ENCODE measurements around the gene ARG2.
A peak's percentile ranks its signal among the peaks of the same experiment; 100 is the strongest.
"Not testable (repeated sequence)": the region's sequence is repeated elsewhere in the genome, so short reads cannot be mapped to it uniquely, and the experiment has no call there.

Gene ARG2

DNA sequence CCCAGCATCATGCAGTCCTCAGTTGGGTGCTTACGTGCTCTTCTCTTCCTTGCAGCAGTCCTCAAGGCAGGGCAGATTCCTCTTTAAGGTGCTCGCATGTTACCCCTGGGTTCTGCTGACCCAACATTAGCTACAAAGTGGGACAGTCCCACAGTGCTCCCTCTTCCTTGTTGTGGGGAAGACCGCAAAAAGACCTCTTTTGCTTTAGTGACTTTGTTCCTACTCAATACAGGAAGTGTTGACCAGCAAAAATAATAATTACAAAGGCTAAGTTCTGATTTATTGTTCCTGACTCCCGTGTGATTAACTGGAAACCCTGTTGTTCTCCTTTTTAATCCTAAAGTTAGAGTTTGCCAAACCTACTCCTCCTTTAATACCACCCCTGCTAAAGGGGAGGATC, 33.4 kb upstream of the ARG2 start:
- no peak for DNase-seq

DNA sequence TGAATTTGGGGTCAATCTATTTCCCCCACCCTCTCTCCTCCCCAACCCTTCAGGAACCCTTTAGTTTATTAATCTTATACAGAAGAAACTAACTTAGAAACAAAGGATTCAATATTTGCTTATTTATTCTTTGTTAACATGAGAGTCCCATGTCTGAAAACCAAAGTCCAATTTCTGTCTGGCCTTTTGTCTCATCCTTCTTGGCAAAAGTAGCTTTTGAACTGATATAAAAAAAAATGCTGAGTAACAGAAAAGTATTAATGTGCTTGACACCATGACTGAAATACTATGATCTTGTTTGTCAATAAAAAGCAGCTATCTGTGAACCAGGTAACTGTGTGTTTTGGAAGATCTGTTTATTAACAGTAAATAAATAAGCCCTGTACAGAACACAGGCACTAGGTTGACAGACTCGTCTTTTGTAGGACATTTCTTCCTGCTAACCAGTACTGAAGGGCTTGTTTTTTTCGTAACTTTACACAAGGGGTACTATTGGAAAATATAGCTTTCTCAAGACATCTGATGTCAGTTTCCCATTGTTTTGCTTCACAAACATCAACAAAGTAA, 30.4 kb upstream of the ARG2 start:
- no peak for DNase-seq

DNA sequence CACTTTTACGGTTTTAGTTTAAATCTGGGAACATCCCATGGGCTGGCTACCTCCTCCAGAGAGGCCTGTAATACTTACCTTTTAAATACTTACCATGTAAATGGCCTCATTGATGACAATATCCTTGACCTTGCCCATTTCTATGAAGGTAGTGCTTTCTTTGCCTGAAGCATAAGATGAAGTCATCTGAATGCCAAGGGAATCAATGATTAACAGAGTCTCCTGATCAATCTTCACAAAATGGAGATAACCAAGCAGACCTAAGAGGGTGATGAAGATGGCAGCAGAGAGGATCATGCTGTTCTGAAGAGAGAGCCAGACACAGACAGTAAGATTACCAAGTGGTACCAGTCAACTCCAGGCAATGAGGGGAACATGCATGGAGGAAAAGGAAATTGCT, 26.1 kb upstream of the ARG2 start:
- DNase-seq = not testable (repeated sequence)

DNA sequence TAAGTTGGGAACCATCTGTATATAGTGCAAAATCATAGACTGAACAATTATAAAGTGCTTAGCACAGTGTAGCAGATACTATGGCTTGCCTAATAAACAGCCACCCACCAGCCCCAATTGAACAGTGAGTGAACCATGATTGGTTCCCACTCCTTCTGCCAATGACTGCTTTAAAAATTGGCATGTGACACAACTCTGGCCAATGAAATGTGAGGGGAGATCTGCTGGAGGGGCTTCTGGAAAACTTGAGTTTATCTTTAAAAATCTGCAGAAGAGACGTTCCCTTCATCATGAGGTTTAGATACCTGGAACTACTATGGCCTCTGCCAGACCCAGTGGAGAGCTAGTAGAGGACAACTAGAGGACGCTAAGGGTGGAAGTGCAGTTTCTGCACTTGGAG, 24.3 kb upstream of the ARG2 start:
- no peak for DNase-seq

DNA sequence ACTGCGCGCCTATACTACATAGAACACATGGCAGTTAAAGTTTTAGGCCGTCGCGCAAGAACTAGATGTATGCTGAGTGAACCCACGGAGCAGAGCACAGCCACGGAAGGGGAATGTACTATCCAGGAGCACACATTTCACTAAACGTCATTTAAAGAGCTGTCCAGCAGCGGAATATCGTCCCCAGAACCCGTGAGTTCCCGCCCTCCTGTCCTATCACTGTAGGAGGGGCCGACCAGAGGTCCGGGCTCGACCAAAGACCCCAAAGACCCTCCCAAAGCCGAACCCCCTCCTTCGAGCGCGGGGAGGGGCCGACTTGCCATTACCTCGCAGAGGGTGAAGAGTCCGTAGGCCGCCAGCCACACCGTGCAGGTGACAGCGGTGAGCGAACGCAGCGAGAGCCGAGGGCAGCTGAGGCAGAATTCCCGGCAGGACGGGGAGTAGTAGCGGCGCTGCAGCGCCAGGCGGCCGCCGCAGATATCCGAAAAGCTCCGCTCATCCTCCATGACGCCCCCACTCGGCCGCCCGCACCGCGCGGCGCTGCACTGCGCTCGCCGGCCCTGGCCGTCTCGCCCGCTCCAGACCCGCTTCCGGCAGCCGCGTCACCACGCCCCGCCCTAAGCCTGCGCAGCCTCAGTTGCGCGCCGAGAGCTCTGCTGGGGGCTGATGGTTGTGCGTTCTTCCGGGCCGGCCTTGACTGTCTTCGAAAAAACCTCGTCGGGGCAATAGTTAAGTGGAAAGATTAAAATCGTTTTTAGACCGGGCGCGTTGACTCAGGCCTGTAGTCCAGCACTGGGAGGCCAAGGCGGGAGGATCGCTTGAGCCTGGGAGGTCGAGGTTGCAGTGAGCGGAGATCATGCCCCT, 19.8 kb upstream of the ARG2 start, which contains the start of gene PIGH:
Gene PIGH (minus strand): TSS at position 571 of the 864 bp plus-strand sequence. CDS start 65 bp downstream, at position 506.
- DNase-seq = peak; percentile 95

DNA sequence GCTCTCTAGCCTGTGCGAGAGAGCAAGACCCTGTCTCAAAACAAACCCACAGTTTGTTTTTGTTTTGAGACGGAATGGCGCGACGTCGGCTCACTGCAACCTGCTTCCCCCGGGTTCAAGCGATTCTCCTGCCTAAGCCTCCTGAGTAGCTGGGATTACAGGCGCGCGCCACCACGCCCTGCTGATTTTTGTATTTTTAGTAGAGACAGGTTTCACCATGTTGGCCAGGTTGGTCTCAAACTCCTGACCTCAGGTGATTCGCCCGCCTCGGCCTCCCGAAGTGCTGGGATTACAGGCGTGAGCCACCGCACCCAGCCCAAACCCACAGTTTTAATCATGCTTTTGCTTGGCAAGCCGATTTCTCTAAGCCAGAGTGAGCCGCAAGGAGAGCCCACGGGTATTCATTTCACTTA, 19.2 kb upstream of the ARG2 start:
- DNase-seq = not testable (repeated sequence)

DNA sequence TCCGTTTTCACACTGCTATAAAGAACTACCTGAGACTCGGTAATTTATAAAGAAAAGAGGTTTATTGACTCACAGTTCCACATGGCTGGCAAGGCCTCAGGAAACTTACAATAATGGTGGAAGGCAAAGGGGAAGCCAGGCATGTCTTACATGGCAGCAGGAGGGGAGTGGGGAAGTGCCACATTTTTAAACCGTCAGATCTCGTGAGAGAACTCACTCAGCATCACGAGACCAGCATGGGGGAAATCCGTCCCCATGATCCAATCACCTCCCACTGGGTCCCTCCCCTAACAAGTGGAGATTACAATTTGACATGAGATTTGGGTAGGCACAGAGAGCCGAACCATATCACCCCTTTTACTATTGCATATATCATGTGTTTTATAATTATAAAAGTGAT, 17.6 kb upstream of the ARG2 start:
- no peak for DNase-seq

DNA sequence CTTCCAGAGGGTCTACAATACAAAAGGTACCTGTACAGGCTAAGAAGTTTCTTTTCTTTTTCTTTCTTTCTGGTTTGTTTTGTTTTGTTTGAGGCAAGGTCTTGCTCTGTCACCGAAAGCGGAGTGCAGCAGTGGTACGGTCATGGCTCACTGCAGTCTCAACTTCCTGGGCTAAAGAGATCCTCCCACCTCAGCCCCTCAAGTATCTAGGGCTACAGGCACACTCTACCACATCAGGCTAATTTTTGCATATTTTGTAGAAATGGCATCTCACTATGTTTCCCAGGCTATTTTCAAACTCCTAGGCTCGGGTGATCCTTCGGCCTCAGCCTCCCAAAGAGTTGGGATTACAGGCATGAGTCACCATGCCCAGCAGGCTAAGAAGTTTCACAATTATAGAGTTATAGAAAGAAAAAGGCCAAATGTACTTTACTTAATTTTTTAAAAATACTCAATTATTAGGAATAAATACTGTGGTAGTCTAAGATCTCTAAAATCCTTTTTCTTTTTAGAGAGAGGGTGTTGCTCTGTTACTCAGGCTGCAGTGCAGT, 16.6 kb upstream of the ARG2 start:
- no peak for DNase-seq

DNA sequence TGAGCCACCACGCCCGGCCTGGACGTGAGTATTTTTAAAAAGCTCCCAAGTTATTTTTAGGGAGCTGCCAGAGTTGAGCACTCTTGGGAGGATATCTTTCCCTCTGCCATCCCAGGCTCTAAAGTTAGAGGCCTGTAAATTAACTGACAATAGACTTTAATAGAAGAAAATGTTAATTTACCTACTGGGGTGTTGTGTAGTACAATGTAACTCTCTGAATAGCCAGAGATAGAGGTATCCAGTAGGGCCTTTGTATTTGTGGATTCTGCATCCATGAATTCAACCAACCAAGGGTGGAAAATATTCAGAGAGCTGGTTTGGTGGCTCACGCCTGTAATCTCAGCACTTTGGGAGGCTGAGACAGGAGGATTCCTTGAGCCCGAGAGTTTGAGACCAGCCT, 12.1 kb upstream of the ARG2 start:
- DNase-seq = no peak

DNA sequence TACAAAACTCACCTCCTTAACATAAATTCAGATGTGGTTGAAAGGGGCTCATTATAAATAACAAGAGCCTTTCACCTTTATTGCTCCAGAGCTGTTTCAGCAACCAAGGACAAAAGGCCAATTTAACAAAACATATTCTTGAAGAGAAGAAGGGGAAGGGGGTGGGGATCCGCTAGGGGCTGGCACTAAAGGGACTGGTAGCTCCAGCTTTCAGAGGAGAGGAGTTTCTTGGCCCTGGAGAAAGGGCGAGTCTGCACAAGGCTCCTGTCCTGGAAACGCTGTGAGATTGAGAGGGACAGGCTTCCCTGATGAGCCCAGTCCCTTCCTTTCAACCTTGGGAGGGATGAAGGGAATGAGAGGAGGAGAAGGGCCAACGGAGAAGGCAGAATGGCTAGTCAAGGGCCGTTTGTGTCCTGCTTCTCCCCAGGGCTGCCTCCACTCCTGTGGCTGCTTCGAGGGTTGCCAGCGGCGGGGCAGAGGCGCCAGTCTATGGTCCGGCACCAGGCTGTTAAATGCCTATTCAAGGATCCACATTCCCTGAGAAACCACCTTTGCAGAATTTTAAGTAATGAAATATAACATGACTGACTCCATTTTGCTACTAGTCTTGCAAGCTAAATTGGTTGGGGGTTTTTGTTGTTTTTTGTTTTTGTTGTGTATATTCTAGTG, 9.9 kb upstream of the ARG2 start:
- DNase-seq = no peak

DNA sequence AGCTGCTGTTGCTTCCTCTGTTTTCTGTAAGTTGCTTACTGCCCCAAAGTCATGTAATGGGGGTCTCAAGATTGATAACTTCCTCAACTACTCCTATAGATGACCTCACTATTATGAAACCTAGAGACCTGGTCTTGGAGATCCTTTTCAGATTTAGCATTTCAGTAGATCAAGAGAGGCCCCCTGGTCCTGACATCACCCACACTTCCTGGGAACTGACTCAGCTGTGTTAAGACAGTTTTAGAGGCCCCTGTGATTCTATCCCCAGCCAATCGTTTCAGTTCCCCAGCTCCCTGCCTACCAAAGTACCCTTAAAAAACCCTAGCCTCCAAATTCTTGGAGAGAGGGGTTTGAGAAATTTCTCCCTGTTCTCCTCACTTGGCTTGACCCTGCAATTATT, 9.2 kb upstream of the ARG2 start:
- no peak for DNase-seq

DNA sequence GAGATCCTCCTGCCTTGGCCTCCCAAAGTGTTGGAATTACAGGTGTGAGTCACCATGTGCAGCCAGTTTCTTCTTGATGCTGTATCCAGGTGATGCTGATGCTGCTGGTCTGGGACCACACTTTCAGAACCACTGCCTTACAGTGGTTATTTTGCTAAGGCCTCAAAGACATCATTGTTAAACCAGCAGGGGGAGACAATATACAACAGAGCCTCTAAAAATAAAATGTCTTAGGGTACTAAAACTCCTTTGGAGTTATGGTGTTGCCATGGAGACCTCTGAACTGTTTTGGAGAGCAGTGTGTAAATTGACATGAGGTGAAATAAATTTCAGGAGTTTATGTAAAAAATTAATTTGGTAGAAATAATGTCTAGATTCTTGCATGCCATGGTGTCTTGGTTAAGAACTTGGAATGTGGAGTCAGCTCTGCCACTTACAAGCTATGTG, 1.1 kb upstream of the ARG2 start:
- DNase-seq = no peak

DNA sequence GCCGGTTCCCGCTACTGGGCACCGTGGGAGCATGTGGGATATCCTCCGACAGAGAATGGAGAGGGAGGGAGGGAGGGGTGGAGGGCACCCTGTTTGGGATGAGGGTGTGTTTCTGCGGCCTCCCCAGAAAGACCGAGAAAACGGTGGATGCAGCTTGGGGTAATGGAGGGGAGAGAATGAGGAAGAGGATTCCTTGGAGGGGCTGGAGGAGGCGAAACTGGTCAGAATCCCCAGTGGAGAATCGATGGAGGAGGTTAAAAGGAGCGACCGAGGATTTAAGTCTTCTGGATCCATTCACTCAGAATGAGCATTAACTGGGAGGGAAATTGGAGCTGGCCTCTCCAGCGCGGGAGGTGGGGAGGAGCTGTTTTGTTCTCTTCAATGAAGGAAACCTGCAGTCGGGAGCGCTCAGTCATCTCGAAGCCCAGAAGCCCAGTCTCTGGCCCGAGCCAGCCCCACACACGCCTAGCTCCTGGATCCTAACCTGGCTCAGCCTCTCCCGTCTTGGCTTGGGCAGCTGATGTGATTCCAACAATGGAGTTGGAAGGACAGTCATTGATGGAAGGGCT, 581 bp downstream of the ARG2 start:
- DNase-seq = no peak

DNA sequence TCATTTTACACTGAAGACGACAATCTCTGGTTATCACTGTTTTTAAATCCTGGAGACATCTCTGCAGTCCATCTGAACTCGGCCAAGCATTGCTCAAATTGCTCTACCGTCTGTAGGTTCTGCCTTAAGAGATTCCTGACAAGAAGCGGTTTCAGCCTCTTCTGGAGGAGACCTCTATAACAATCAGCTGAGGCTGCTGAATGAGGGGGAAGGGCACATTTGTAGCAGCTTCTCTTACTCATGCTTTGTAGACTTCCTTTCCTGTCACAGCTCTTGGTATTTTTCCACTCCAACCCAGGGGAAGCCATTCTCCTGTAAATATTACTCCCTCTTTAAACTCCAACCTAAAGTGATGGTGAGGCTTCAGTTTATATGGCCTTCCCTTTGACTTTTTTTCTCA, 3.0 kb downstream of the ARG2 start:
- DNase-seq = no peak

DNA sequence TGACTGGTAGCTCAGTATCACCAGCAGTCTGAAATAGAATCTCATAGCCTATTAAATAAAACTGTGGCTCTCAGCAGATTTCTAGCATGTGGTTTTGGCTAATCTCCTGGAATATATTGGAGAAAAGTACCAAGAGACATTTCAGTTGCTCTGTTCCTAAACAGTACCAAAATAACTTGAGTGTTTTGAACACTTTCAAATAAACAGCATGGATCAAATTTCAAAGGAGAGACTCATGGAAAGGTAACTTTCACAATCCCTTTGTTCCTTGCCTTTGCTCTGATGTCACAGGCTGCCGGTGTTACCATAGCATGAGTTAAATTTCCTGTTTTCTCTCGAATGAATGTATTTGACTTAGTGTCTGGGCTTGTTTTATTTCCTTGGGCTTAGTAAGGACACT, 3.4 kb downstream of the ARG2 start:
- no peak for DNase-seq

DNA sequence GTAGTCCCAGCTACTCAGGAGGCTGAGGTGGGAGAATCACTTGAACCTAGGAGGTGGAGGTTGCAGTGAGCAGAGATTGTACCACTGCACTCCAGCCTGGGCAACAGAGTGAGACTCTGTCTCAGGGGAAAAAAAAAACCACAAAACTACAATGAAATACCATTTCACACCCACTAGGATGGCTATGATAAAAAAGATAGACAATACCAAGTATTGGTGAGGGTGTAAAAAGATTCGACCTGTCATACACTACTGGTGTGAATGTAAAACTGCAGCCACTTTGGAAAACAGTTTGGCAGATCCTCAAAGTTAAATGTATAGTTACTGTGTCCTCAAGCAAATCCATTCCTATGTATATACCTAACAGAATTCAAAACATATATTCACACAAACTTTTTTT, 6.4 kb downstream of the ARG2 start:
- not testable (repeated sequence) for DNase-seq

DNA sequence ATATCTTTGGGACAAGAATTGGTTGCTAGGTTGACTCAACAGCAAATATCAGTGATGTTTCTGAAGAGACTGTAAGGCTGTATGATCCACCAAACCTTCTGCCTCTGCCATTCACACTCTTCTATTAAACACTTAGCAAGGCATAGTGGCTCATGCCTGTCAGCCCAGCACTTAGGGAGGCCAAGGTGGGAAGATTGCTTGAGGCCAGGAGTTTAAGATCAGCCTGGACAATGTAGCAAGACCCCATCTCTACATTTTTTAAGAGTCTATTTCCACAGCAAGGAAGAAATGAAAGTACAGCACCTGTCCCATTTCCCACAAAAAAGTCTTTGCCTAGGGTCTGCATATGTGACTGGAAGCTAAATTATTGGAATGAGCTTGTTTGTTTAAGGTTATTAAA, 7.8 kb downstream of the ARG2 start:
- no peak for DNase-seq

DNA sequence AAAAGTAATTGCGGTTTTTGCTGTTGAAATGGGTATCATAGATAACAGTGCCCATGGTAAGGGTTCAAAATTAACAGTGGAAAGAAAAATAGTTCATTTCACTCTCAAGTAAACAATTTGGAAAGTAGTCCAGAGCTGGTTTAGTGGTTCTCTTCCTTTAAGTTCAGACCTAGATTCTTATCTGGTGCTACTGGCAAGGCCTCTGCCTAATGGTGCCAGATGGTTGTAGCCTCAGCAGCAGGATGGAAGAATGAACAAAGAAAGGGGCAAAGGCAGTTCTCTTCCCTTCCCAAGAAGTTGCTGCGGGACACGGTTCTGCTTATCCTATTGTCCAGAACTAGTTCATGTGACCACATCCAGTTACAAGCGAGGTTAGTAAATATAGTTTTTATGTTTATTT, 10.5 kb downstream of the ARG2 start:
- no peak for DNase-seq

DNA sequence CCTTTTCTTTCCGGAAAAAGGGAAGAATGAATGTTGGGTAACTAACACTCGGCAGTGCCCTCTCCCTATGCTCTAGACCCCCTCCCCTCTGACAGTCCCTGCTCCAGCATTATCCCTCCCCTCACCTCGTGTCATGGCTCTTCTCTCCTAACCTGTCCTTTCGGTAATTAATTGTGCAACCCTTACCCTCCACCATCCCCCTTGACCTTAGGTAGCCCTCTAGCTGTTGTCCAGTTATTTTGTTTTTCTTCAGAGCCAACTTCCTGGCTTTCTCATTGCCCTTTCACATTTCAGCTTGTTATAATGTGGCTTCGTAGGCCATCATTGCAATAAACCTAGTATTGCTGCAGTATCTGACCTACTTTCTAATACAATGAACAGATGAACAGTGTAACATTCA, 11.2 kb downstream of the ARG2 start:
- no peak for DNase-seq

DNA sequence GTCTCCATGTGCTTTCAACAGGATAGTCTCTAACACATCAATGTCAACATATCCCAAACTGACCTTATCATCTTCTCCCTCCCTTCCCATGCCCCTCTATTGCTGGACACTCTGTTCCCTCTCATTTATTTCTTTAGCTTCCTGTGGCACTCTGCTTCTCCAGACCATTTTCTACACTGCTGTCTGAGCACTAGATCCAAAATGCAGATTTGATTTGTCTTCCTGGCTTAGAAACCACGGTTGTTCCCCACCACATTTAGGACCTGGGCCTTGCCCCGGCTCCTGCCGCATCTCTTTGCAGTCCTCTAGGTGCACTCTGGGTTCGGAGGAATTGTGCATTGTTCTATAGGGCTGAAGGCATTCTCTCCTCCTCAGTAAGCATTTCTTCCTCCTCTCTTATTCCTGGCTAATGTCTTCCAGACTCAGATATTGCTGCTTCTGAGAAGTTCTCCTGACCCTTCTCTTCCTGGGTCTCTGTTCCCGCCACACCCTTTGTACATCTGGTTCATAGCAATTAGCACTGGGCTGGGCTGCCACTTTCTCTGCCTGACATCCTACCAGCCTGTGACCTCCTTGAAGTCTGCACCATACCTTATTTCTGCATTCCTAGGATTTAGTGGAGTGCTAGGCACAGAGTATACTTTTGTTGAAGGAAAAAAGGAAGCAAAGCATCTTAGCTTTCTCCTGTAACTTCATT, 13.9 kb downstream of the ARG2 start:
- DNase-seq = no peak

DNA sequence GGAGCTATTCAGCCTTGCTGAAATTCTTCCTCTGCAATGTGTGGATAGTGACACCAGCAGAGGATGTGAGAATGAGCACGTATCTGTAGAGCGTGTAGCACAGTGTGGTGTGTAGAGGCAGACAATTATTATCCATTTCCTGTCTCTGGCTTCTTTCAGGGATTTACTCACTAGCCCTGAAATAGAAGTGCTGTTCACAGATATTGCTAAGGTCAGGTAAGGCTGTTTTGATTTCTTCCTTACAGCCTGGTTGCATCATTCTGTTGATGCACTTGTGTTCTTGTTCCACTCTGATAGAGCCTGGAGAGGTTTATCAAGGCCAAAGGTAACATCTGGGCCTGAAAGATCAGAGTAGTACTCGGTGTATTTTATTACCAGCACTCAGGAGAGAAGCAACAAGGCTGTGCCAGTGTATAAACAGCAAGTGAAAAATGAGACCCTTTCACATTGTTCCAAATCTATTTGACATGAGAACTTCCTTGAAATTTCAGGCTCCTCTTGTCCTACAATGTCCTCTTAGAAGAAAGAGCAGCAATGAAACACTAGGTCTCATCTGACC, 16.7 kb downstream of the ARG2 start:
- DNase-seq = no peak

DNA sequence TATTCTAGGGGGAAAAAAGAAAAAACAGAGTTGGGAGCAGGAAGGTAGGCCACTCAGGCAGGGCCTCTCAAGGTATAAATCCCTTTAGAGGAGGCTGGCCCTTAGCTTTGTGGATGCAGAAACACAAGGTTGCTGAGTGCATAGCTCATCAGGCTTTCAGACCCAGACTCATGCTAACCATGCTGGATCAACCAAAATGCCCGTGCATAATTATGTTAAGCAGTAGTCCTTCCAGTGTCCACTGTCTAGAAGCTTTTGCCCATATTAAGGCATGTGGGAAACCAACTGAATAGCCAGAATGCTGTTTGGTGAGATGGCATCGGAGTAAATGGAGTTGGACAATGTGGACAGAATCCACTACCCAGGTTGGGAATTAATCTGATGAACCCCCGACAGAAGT, 18.9 kb downstream of the ARG2 start:
- DNase-seq = no peak

Data from activated CD8-positive, alpha-beta memory T cell treated with anti-CD3 and anti-CD28 coated beads, Interleukin-2, amount 50 U/mL, for 4 hours (primary cell).